Stimulated activated CD8-positive, alpha-beta memory T cell treated with anti-CD3 and anti-CD28 coated beads, Interleukin-15, amount 100 ng/mL, for 4 hours (primary cell): ENCODE data around the gene NMT1.

ENCODE experiments used
- DNase-seq, 2 donors: peaks; one replicate each; pipeline ENCODE4 v3.0.0-alpha.2; 2020; ENCODE audit warnings: low read depth in 2 of 2

NMT1 gene

GRCh38 chr17:45150911-45151809 lies 90.0 kb downstream of the NMT1 start:
- no peak for DNase-seq

GRCh38 chr17:45155029-45155428 lies 93.9 kb downstream of the NMT1 start:
- DNase-seq, result no peak

- DNase-seq, result no peak
Measured at GRCh38 chr17:45155483-45155882, 94.4 kb downstream of the NMT1 start.

- no peak for DNase-seq
Measured at GRCh38 chr17:45156242-45156641, 95.1 kb downstream of the NMT1 start.
